Naive thymus-derived CD8-positive, alpha-beta T cell (primary cell): ENCODE measurements around the gene TPT1. TPM values are rescaled to one million over a fixed set of nuclear protein-coding genes. Genes with fewer than 3 reads are reported as not detected.

ENCODE experiments used
- ATAC-seq, 2 donors: fragments of 150-1000 bp; cut with Tn5 transposase in 1 of 2; sonication (Bioruptor Pico), chemical (Tn5 transposase) in 1 of 2; 1 replicate in 1 of 2; 2 replicates in 1 of 2; pipeline ENCODE4 v1.10.0; 2021; ENCODE audit warnings: mild to moderate bottlenecking in 2 of 2, moderate library complexity in 2 of 2
- POLR2A ChIA-PET: fragments of 350-600 bp; sonication (Branson Sonifier 250); formaldehyde crosslinking; loops from one replicate; lab custom pipeline; 2021; ENCODE audit warnings: antibody characterized with exemption; lab: Charles Lee
- DNase-seq, 10 donors: peaks; one replicate each; pipeline versions ENCODE4 v3.0.0 to v3.0.0-alpha.2; 2020 to 2022
- H3K27ac Mint-ChIP-seq, 10 donors: one replicate each; pipeline ENCODE4 v1.8.0; 2020 to 2022; ENCODE audit warnings: mild to moderate bottlenecking in 10 of 10, mixed read lengths in 10 of 10, moderate library complexity in 4 of 10, inconsistent platforms in 1 of 10
- H3K27me3 Mint-ChIP-seq, 5 donors: one replicate each; pipeline ENCODE4 v1.8.0; 2021 to 2022; ENCODE audit warnings: mixed read lengths in 5 of 5
- H3K36me3 Mint-ChIP-seq, 3 donors: one replicate each; pipeline ENCODE4 v1.8.0; 2020 to 2022; ENCODE audit warnings: mixed read lengths in 3 of 3, mild to moderate bottlenecking in 2 of 3, inconsistent platforms in 1 of 3
- H3K4me1 Mint-ChIP-seq, 4 donors: one replicate each; pipeline ENCODE4 v1.8.0; 2021 to 2022; ENCODE audit warnings: mixed read lengths in 4 of 4
- H3K4me3 Mint-ChIP-seq, 10 donors: one replicate each; pipeline ENCODE4 v1.8.0; 2020 to 2022; ENCODE audit warnings: mild to moderate bottlenecking in 10 of 10, mixed read lengths in 10 of 10, moderate library complexity in 6 of 10, inconsistent platforms in 1 of 10
- H3K9me3 Mint-ChIP-seq, 9 donors: one replicate each; pipeline ENCODE4 v1.8.0; 2020 to 2022; ENCODE audit warnings: mixed read lengths in 9 of 9, mild to moderate bottlenecking in 3 of 9, inconsistent platforms in 1 of 9, moderate library complexity in 1 of 9
- polyA plus RNA-seq, 3 donors: library from polyadenylated mRNA; unstranded; fragments of 300-500 nt; fragmentation: Illumina TruSeq; gene quantifications; one replicate each; pipeline ENCODE4 v1.2.3, GENCODE V29; 2021
- total RNA-seq, 8 experiments: library from RNA in 2 of 8; stranded (reverse) in 2 of 8; gene quantifications; one replicate each; pipeline ENCODE4 v1.2.3 and lab custom pipeline; 2021 to 2026

TPT1 gene
- total and polyA plus RNA-seq, 5 experiments from 2014 or later = 3,681 to 10,909 (median 4,532) TPM

DNA sequence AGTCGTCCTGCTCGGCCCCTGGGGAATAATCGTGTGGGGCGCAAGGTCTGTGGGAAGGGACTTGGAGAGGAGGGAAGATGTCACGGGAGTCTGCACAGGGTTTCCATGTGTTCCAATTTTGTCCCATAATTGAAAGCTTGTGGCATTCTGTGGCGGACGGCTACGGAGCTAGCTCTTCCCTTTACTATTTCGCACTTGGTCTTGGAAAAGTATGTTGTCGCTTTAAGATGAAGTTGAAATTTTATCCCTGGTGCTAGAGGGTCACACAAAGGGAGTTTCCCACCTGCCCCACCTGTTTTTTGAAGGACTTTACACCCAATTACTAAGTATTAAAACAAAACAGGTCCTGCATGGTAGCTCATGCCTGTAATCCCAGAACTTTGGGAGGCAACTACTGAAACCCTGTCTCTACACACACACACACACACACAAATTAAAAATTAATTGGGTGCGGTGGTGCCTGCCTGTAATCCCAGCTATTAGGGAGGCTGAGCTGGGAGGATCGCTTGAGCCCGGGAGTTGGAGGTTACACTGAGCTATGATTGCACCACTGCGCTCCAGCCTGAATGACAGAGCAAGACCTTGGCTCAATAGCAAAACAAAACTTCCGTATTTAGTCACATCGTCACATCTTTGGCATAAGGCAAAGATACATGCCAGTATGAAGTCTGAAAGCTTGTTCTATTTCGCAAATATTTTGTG, 967 bp upstream of the TPT1 start:
- H3K36me3 Mint-ChIP-seq = peaks cover 7 to 67% (median 33%) of the 10 kb centered on the region in 3 donors
- peak overlapping the region; percentile 88 to 100 (median 100) for H3K27ac Mint-ChIP-seq
- H3K27me3 Mint-ChIP-seq = peaks cover 0 to 4% (median 0%) of the 10 kb centered on the region in 5 donors
- ATAC-seq = no peak
- H3K4me3 Mint-ChIP-seq = peak overlapping the region; percentile 95 to 100 (median 97)
- DNase-seq = no peak
- H3K9me3 Mint-ChIP-seq = no peaks in the 10 kb centered on the region
- H3K4me1 Mint-ChIP-seq = peaks cover 20 to 58% (median 47%) of the 10 kb centered on the region in 4 donors
- POLR2A ChIA-PET = interaction anchor here (1.0 to 4.5 kb wide), 12 partner anchors 11 to 782 kb away, joined by 3 to 78 read pairs (median 6); partner anchors contain the start of genes COG3 and SLC25A30

DNA sequence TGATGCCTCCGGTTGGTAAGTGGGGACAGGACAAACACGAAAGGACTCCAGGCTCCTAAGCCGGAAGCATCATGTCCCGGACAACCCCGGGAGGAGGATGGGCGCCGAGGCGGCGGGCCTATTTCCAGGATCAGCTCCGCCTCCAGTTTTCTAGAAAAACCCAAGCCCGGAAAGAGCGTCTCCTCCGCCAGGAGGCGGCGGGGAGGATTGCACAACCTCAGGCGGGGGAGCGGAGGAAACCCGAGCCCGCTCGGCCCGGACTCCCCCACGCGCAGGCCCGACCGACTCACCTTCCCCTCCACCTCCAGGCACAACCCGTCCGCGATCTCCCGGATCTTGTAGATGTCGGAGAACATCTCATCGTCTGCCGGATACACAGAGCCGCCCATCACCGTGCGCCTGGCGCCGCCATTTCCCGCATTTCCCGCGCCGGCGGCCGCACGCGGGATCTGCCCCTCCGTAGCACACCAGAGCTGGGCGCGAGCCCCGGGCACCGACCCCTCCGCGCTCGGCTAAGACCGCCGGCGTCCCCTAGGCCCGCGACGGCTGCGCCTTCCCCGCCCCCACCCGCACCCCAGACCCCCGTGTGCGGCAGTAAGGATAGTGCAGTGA, 455 bp downstream of the TPT1 start:
- Mint-ChIP-seq H3K4me3 (peak overlapping the region; percentile 95 to 100 (median 97)), H3K27me3 (peaks cover 0 to 4% (median 0%) of the 10 kb centered on the region in 5 donors), H3K9me3 (no peaks in the 10 kb centered on the region), H3K36me3 (peaks cover 17 to 69% (median 38%) of the 10 kb centered on the region in 3 donors), H3K27ac (peak overlapping the region; percentile 96 to 100 (median 100)), H3K4me1 (peaks cover 31 to 72% (median 62%) of the 10 kb centered on the region in 4 donors)
- ATAC-seq (peak; percentile 50 to 55), DNase-seq (peak; percentile 68 to 89 (median 78))
- POLR2A ChIA-PET = interaction anchor here (0.6 to 4.5 kb wide), 13 partner anchors 9 to 124 kb away, joined by 3 to 78 read pairs (median 7); partner anchors contain the start of genes COG3 and SLC25A30

DNA sequence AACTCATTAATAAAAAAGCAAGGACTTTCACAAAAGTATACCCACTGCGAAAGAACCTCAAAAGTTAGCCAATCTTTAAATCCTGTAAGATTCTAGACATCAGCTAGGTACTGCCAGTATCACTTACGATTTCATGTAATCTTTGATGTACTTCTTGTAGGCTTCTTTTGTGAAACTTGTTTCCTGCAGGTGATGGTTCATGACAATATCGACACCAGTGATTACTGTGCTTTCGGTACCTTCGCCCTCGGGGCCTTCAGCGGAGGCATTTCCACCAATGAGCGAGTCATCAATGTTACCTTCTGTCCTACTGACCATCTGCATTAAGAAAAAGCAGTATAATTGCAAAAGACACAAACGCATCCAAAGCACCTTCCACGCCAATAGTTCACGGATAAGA, 1.1 kb downstream of the TPT1 start:
- POLR2A ChIA-PET = interaction anchor here (0.6 to 4.5 kb wide), 11 partner anchors 9 to 292 kb away, joined by 3 to 78 read pairs (median 7); partner anchors contain the start of genes COG3 and SLC25A30
- no peak for ATAC-seq
- peaks cover 37 to 79% (median 68%) of the 10 kb centered on the region in 4 donors for H3K4me1 Mint-ChIP-seq
- peak in 5 of 10 donors; percentile 14 to 50 (median 35) for DNase-seq
- H3K27ac Mint-ChIP-seq = peak overlapping the region; percentile 93 to 100 (median 100)
- H3K4me3 Mint-ChIP-seq = peak overlapping the region; percentile 95 to 100 (median 97)
- peaks cover 17 to 66% (median 38%) of the 10 kb centered on the region in 3 donors for H3K36me3 Mint-ChIP-seq
- peaks cover 0 to 4% (median 0%) of the 10 kb centered on the region in 5 donors for H3K27me3 Mint-ChIP-seq
- H3K9me3 Mint-ChIP-seq = no peaks in the 10 kb centered on the region

DNA sequence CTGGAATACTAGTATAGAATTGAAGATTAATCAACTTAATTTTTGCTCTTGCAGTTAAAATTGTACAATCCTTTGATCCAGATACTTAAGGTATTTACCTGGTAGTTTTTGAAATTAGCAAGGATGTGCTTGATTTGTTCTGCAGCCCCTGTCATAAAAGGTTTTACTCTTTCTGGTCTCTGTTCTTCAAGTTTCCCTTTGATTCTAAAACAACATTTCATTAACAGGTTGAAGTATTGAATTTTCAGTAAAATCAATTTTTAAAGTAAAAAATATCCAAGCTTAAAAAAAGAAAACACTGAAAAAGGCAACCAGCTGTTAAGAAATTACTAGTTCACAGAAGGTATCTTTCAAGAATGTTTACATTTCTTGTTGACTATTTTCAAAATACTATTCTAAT, 1.6 kb downstream of the TPT1 start:
- POLR2A ChIA-PET = interaction anchor here (0.6 to 4.5 kb wide), 9 partner anchors 8 to 291 kb away, joined by 3 to 78 read pairs (median 5); partner anchors contain the start of gene SLC25A30
- no peak for ATAC-seq
- Mint-ChIP-seq H3K4me1 (peaks cover 42 to 80% (median 71%) of the 10 kb centered on the region in 4 donors), H3K9me3 (no peaks in the 10 kb centered on the region), H3K36me3 (peaks cover 17 to 61% (median 35%) of the 10 kb centered on the region in 3 donors), H3K4me3 (peak overlapping the region; percentile 95 to 100 (median 97)), H3K27me3 (peaks cover 0 to 4% (median 0%) of the 10 kb centered on the region in 5 donors), H3K27ac (peak overlapping the region; percentile 8 to 100 (median 100))
- DNase-seq = no peak

DNA sequence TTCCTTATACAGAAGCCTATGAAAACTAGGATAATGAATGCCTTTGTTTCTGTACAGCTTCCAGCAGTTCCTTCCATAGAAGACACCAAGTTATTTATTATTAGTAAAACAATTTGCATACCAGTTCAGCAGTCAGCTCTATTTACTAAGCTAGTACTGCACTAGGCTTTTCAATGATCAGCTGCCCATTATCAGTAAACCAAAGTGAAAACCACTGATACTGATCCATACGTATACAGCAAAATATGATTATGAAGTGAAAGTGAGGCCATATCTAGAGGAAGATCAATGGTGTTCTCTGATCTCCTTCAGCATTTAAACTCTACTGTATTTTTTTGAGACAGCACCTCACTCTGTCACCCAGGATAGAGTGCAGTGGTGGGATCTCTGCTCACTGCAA, 3.2 kb downstream of the TPT1 start:
- Mint-ChIP-seq H3K36me3 (peaks cover 17 to 59% (median 33%) of the 10 kb centered on the region in 3 donors), H3K4me1 (peaks cover 51 to 93% (median 84%) of the 10 kb centered on the region in 4 donors), H3K9me3 (no peaks in the 10 kb centered on the region), H3K27ac (peak overlapping the region in 8 of 10 donors; percentile 12 to 100 (median 97)), H3K4me3 (peak overlapping the region in 9 of 10 donors; percentile 12 to 97 (median 52)), H3K27me3 (peaks cover 0 to 4% (median 0%) of the 10 kb centered on the region in 5 donors)
- POLR2A ChIA-PET = interaction anchor here (0.7 to 1.0 kb wide), 3 partner anchors 8 to 30 kb away, joined by 3 to 4 read pairs (median 3); no protein-coding TSS in a partner anchor
- no peak for DNase-seq
- ATAC-seq = no peak

DNA sequence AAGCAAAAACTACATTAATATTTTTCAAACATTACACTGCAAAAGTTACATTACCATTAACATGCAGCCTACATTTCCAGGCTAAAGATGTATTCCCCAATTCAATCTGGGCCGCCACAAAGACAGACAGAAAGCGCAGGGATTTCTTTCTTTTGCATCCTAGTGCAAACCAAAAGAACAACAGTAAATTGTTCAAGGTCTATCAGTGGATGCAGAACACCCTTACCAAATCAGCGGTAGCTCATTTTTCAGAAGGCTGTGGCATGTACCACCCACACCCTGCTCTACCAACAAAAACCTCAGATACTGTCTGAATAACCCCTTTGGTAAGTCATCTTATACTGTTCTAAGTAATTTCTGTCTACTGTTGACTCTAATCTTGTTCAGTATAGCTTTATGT, 3.6 kb downstream of the TPT1 start:
- H3K27ac Mint-ChIP-seq = peak overlapping the region; percentile 0 to 100 (median 80)
- DNase-seq = no peak
- peaks cover 17 to 55% (median 33%) of the 10 kb centered on the region in 3 donors for H3K36me3 Mint-ChIP-seq

DNA sequence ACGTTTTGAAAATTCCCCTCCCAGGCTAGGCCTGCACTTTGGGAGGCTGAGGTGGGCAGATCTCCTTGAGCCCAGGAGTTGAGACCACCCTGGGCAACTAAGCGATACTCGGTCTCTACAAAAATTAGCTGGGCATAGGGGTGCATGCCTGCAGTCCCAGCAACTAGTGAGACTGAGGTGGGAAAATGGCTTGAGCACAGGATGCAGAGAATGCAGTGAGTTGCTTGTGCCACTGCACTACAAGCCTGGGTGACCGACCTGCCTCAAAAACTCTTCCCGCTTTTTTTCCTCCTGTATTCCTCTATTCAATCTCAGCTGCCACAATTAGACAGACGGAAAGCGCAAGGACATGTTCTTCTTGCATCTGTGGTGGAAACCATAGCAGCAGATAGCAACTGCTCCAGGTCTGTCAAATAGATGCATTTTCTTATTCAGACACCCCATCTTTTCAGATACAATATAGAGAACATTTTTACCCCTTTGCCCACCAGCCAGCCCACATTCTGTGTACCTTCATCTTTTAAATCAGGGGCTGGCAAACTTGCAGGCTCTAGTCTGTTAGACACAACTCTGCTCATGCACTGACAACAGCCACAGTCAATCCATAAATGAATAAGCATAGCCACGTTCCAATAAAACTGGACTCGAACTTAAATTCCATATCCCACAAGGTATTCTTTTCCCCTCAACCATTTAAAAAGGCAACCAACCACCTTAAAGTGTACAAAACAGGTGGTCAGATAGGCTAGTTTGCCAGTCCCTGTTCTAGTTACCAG, 4.8 kb downstream of the TPT1 start:
- Mint-ChIP-seq H3K9me3 (no peaks in the 10 kb centered on the region), H3K36me3 (peaks cover 17 to 55% (median 33%) of the 10 kb centered on the region in 3 donors), H3K4me3 (peak overlapping the region in 4 of 10 donors; percentile 38 to 55 (median 42)), H3K27ac (peak overlapping the region; percentile 2 to 98 (median 74)), H3K27me3 (peaks cover 0 to 4% (median 0%) of the 10 kb centered on the region in 5 donors), H3K4me1 (peaks cover 60 to 91% (median 88%) of the 10 kb centered on the region in 4 donors)
- POLR2A ChIA-PET = no interaction called here
- DNase-seq = no peak
- ATAC-seq = no peak

More for the DNA sequence above, 3.6 kb downstream of the TPT1 start:
- H3K4me3 Mint-ChIP-seq = peak overlapping the region in 8 of 10 donors; percentile 24 to 97 (median 61)
- no peaks in the 10 kb centered on the region for H3K9me3 Mint-ChIP-seq
- POLR2A ChIA-PET = interaction anchor here (0.7 to 1.0 kb wide), 3 partner anchors 8 to 30 kb away, joined by 3 to 4 read pairs (median 3); no protein-coding TSS in a partner anchor
- no peak for ATAC-seq
- peaks cover 0 to 4% (median 0%) of the 10 kb centered on the region in 5 donors for H3K27me3 Mint-ChIP-seq
- peaks cover 54 to 93% (median 86%) of the 10 kb centered on the region in 4 donors for H3K4me1 Mint-ChIP-seq

DNA sequence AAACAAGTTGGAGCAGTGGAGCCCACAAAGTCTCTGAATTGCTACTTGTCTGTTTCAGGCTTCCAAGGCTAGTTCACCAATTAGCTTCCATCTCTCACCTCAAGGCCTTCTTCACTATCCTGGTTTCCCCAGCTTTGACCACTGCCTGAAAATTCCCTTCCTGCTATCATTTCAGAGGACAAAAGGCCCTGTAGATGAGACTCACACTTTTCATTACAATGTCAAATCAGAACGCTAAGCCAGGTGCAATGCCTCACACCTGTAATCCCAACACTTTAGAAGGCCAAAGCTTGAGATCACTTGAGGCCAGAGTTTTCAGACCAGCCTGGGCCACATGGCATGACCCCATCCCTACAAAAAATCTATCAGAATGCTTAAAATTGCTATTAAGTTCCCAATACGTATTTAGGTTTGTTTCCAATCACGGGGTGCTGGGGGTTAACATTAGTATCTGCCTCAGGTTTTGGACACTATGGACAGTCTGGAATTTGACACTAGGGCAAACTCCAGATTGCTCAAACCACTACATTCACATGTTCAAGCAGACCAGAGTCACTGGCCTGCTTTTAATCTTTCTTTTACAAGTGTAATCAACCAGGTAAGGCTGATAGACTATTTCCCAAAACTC, 5.5 kb downstream of the TPT1 start:
- Mint-ChIP-seq H3K9me3 (no peaks in the 10 kb centered on the region), H3K4me1 (peaks cover 64 to 96% (median 94%) of the 10 kb centered on the region in 4 donors), H3K27me3 (no peaks in the 10 kb centered on the region), H3K36me3 (peaks cover 17 to 51% (median 31%) of the 10 kb centered on the region in 3 donors), H3K27ac (peak overlapping the region; percentile 22 to 98 (median 90)), H3K4me3 (peak overlapping the region in 8 of 10 donors; percentile 21 to 71 (median 38))
- ATAC-seq = no peak
- DNase-seq = no peak
- POLR2A ChIA-PET = no interaction called here

DNA sequence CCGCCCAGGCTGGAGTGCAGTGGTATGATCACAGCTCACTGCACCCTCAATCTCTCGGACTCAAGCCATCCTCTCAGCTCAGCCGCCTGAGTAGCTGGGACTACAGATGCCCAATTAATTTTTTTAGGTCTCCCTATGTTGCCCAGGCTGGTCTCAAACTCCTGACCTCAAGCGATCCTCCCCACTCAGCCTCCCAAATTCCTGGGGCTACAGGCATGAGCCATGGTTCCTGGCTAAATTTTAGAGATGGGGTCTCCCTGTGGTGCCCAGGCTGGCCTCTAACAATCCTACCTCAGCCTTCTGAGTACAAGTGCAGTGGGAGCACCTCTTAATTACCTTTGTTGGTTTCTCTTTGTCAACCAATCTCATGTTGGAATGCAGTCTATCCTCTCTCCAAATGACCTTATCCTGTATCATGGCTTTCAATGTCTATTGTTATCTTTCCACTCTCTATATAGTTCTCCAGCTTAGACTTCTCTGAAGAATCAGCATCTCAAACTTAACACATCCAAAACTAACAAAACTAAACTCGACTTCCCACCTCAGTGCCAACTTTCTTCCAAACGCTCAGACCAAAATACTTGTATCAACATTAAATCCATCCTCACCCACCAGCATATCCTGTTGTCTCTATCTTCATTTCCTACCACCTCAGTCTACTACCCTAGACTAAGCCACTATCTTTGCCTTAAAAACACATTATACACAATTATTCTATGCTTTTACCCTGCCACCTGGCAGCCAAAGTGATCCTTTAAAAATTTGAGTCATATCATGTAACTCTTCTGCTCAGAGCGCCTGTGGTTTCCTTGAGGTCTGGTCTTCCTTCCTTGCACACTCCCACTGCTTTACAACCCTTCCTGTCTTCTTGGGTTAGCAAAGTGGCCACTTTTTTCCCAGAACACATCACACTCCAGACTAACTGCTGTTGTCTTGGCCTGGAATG, 6.7 kb downstream of the TPT1 start:
- H3K27me3 Mint-ChIP-seq = no peaks in the 10 kb centered on the region
- peaks cover 64 to 98% (median 92%) of the 10 kb centered on the region in 4 donors for H3K4me1 Mint-ChIP-seq

DNA sequence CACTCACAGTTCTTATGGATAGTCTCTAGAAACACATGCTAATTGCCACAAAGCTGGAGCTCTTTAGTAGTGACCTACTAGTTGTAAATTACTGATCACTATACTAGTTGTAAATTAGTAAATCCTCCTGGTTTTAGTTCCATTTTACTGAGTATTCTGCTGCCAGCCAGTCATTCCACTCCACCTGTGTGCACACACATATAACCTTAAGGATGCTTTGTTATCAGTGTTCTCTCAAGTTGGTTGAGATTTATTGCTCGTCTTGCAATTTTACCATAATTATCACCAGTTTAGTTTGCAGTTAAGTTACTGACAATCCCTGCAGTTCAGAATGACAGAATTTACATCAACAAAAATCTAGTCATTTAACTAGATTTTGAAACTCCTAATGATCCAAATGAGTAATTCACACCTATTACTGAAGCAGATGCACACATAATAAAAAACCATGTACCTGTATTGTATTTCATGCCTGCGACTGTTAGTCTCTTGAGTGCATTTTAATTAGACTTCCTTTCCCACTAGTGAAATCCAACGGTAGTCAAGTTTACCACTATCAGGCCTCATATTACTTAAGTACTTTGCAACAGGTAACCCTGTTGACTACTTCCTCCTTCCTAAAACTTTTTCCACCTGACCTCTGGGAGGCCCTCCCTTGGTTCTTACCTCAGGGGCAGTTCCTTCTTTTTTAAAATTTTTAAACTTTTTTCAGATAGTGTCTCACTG, 7.6 kb downstream of the TPT1 start:
- DNase-seq (no peak), ATAC-seq (no peak)
- Mint-ChIP-seq H3K27me3 (no peaks in the 10 kb centered on the region), H3K27ac (peak overlapping the region; percentile 70 to 96 (median 86)), H3K4me3 (peak overlapping the region; percentile 4 to 83 (median 68)), H3K9me3 (no peaks in the 10 kb centered on the region), H3K36me3 (peaks cover 10 to 33% (median 15%) of the 10 kb centered on the region in 3 donors), H3K4me1 (peaks cover 57 to 98% (median 88%) of the 10 kb centered on the region in 4 donors)
- POLR2A ChIA-PET = interaction anchor here (0.6 to 1.0 kb wide), 2 partner anchors 32 to 34 kb away, joined by 3 read pairs; no protein-coding TSS in a partner anchor

More for the DNA sequence above, 6.7 kb downstream of the TPT1 start:
- H3K9me3 Mint-ChIP-seq = no peaks in the 10 kb centered on the region
- ATAC-seq = peak; percentile 66 to 72
- peak overlapping the region; percentile 4 to 83 (median 68) for H3K4me3 Mint-ChIP-seq
- H3K27ac Mint-ChIP-seq = peak overlapping the region; percentile 79 to 96 (median 86)
- DNase-seq = peak in 7 of 10 donors; percentile 18 to 53 (median 32)
- POLR2A ChIA-PET = interaction anchor here (1.0 kb wide), 1 partner anchor 83 kb away, joined by 3 read pairs; no protein-coding TSS in a partner anchor
- peaks cover 10 to 40% (median 22%) of the 10 kb centered on the region in 3 donors for H3K36me3 Mint-ChIP-seq
